GM23338 (cell line): Measurements from ENCODE around the gene SRCAP. TPM values are rescaled to one million over a fixed set of nuclear protein-coding genes. Genes with fewer than 3 reads are reported as not detected.

Experiments
- ATAC-seq: fragments of 200-7000 bp; cut with Tn5 transposase; 3 replicates; pipeline ENCODE4 v1.9.1; 2020
- DNase-seq: peaks from one replicate; pipeline ENCODE4 v3.0.0-alpha.2; 2015; ENCODE audit warnings: low spot score
- H2AFZ ChIP-seq: fragments of 200-600 bp; sonication (generic); 2 replicates; pipeline ENCODE4 v1.8.0; 2016; ENCODE audit warnings: antibody characterized with exemption, mild to moderate bottlenecking, moderate library complexity
- H3F3A ChIP-seq: fragments of 200-600 bp; sonication (generic); replicated peaks from 2 replicates; pipeline ENCODE4 v1.8.0; 2017; ENCODE audit warnings: antibody characterized with exemption, mixed run types, low read depth
- H3K27ac ChIP-seq: fragments of 200-600 bp; sonication (generic); 2 replicates; pipeline ENCODE4 v1.6.1; 2016; ENCODE audit warnings: low read depth
- H3K27me3 ChIP-seq: fragments of 200-600 bp; sonication (generic); 2 replicates; pipeline ENCODE4 v1.8.0; 2016; ENCODE audit warnings: mild to moderate bottlenecking, mixed run types, moderate library complexity; ENCODE audit not compliant: insufficient read depth
- H3K36me3 ChIP-seq: fragments of 200-600 bp; sonication (generic); 2 replicates; pipeline ENCODE4 v1.8.0; 2016; ENCODE audit warnings: mild to moderate bottlenecking; ENCODE audit not compliant: insufficient read depth
- H3K4me1 ChIP-seq: fragments of 200-600 bp; sonication (generic); 2 replicates; pipeline ENCODE4 v1.8.0; 2016; ENCODE audit warnings: mild to moderate bottlenecking, moderate library complexity; ENCODE audit not compliant: insufficient read depth
- H3K4me2 ChIP-seq: fragments of 200-600 bp; sonication (generic); 2 replicates; pipeline ENCODE4 v1.7.1; 2017; ENCODE audit warnings: mixed run types
- H3K4me3 ChIP-seq: fragments of 200-600 bp; sonication (generic); 2 replicates; pipeline ENCODE4 v1.6.1; 2016; ENCODE audit warnings: mixed run types
- H3K79me2 ChIP-seq: fragments of 200-600 bp; sonication (generic); replicated peaks from 2 replicates; pipeline ENCODE4 v1.8.0; 2017; ENCODE audit warnings: mild to moderate bottlenecking; ENCODE audit not compliant: insufficient read depth
- H3K9me2 ChIP-seq: fragments of 200-600 bp; sonication (generic); 2 replicates; pipeline ENCODE4 v1.8.0; 2017; ENCODE audit not compliant: insufficient read depth
- H4K20me1 ChIP-seq: fragments of 200-600 bp; sonication (generic); replicated peaks from 2 replicates; pipeline ENCODE4 v1.8.0; 2017; ENCODE audit warnings: mild to moderate bottlenecking; ENCODE audit not compliant: insufficient read depth
- H3K27ac Mint-ChIP-seq: 2 replicates; pipeline ENCODE4 v1.8.0; 2020; ENCODE audit warnings: inconsistent platforms, mild to moderate bottlenecking, moderate library complexity, mixed read lengths
- H3K27me3 Mint-ChIP-seq: 3 replicates; pipeline ENCODE4 v1.8.0; 2022; ENCODE audit warnings: low read depth, mild to moderate bottlenecking, moderate library complexity, mixed read lengths, inconsistent platforms; ENCODE audit not compliant: insufficient read depth, poor library complexity
- H3K36me3 Mint-ChIP-seq: 3 replicates; pipeline ENCODE4 v1.8.0; 2021; ENCODE audit warnings: low read depth, mild to moderate bottlenecking, inconsistent platforms, moderate library complexity, mixed read lengths
- H3K4me1 Mint-ChIP-seq: 3 replicates; pipeline ENCODE4 v1.8.0; 2020; ENCODE audit warnings: mild to moderate bottlenecking, inconsistent platforms, mixed read lengths
- H3K4me3 Mint-ChIP-seq: 3 replicates; pipeline ENCODE4 v1.8.0; 2021; ENCODE audit warnings: moderate library complexity, mild to moderate bottlenecking, inconsistent platforms, mixed read lengths
- H3K9me3 Mint-ChIP-seq: 3 replicates; pipeline ENCODE4 v1.8.0; 2020; ENCODE audit warnings: moderate library complexity, mild to moderate bottlenecking, inconsistent platforms, mixed read lengths
- CREB1 ChIP-seq: fragments of 250-450 bp; sonication (Bioruptor Pico); IDR thresholded peaks from 2 replicates; pipeline ENCODE4 v1.5.0; 2020; ENCODE audit warnings: low read depth, mild to moderate bottlenecking, moderate library complexity
- ETS1 ChIP-seq: IDR thresholded peaks from 2 replicates; pipeline ENCODE4 v1.6.1; 2016; ENCODE audit warnings: antibody characterized with exemption
- EZH2 ChIP-seq: fragments of 200-600 bp; sonication (generic); IDR thresholded peaks from one replicate; pipeline ENCODE4 v1.8.0; 2017; ENCODE audit warnings: antibody characterized with exemption, mild to moderate bottlenecking, low read depth; ENCODE audit not compliant: unreplicated experiment
- POLR2AphosphoS5 ChIP-seq: IDR thresholded peaks from 2 replicates; pipeline ENCODE4 v1.6.1; 2016; ENCODE audit warnings: antibody characterized with exemption, low read depth
- REST ChIP-seq: IDR thresholded peaks from one replicate; pipeline ENCODE4 v1.6.1; 2018; ENCODE audit warnings: antibody characterized with exemption; ENCODE audit not compliant: unreplicated experiment
- ZNF331 ChIP-seq: fragments of 250-450 bp; sonication (Bioruptor Pico); IDR thresholded peaks from 2 replicates; pipeline ENCODE4 v1.5.0; 2020; ENCODE audit warnings: low read depth, mild to moderate bottlenecking, moderate library complexity
- polyA plus RNA-seq: library from polyadenylated mRNA; unstranded; fragments of >200 nt; fragmentation: Nextera tagmentation; extraction: Ambion mirVana; gene quantifications from 2 replicates; pipeline ENCODE4 v1.2.1, GENCODE V29; 2016
- total RNA-seq: library from RNA; depleted of rRNA; stranded (reverse); fragments of >200 nt; shearing (Covaris generic); gene quantifications from 2 replicates; pipeline ENCODE4 v1.2.3, GENCODE V29; 2014

The SRCAP gene
- total and polyA plus RNA-seq, 2 experiments from 2014 or later = 15.3 to 38.4 TPM

- no peak for TF ChIP-seq REST
- no peak for TF ChIP-seq CREB1 (CRISPR knock-in tag)
Measured at GRCh38 chr16:30750201-30750600, 51.2 kb downstream of the SRCAP start (continued).

- no peaks in the 10 kb centered on the region for H3K9me2 ChIP-seq
- H3K4me2 ChIP-seq = no peak overlapping the region
- Mint-ChIP-seq H3K27ac (no peak overlapping the region), H3K36me3 (peaks cover 41% of the 10 kb centered on the region), H3K4me3 (peak overlapping the region; percentile 9; the same call in 1 of the 3 replicates), H3K4me1 (peaks cover 8% of the 10 kb centered on the region), H3K9me3 (no peaks in the 10 kb centered on the region), H3K27me3 (peaks cover 16% of the 10 kb centered on the region)
- no peak for TF ChIP-seq POLR2AphosphoS5
- TF ChIP-seq ZNF331 (CRISPR knock-in tag) = no peak
- no peak for TF ChIP-seq CREB1 (CRISPR knock-in tag)
- no peak for TF ChIP-seq REST
- TF ChIP-seq EZH2 = no peak
- no peak for TF ChIP-seq ETS1
- no peak overlapping the region for H3K4me3 ChIP-seq
- no peak overlapping the region for H2AFZ ChIP-seq
- H3K79me2 ChIP-seq = peaks cover 15% of the 10 kb centered on the region
- no peaks in the 10 kb centered on the region; the same call in 1 of the 2 replicates for H3F3A ChIP-seq
- ATAC-seq (no peak), DNase-seq (no peak)
- no peaks in the 10 kb centered on the region; the same call in 1 of the 2 replicates for H4K20me1 ChIP-seq
- no peaks in the 10 kb centered on the region for H3K27me3 ChIP-seq
- H3K27ac ChIP-seq = no peak overlapping the region
- H3K4me1 ChIP-seq = peaks cover 7% of the 10 kb centered on the region; the same call in 1 of the 2 replicates
- H3K36me3 ChIP-seq = peaks cover 11% of the 10 kb centered on the region; the same call in 1 of the 2 replicates
Measured at GRCh38 chr16:30750876-30751465, 52.0 kb downstream of the SRCAP start.
